Pancreas (tissue), 10 donors: ENCODE results near the gene BAG5. TPM values are rescaled to one million over a fixed set of nuclear protein-coding genes. Genes with fewer than 3 reads are reported as not detected.

Experiments
- ATAC-seq, 4 donors: fragments of 200-7000 bp; cut with Tn5 transposase; one replicate each; pipeline versions ENCODE4 v1.8.0 to v1.9.1; 2020; ENCODE audit warnings: mild to moderate bottlenecking in 4 of 4, moderate library complexity in 4 of 4
- DNase-seq, 6 donors: peaks; one replicate each; pipeline ENCODE4 v3.0.0-alpha.2; 2020
- FAIRE-seq: peaks from 2 replicates; lab custom pipeline; 2012; peaks lifted over from hg19 to GRCh38; lab: Jason Lieb, UNC
- H3K27ac ChIP-seq, 4 donors: fragments of 200-600 bp; sonication (generic); 1 replicate in 3 of 4; 2 replicates in 1 of 4; pipeline versions ENCODE4 v1.5.0 to v1.8.0; 2020
- H3K27me3 ChIP-seq, 4 donors: fragments of 200-600 bp; one replicate each; pipeline ENCODE4 v1.8.0; 2021
- H3K36me3 ChIP-seq, 3 donors: fragments of 200-600 bp; sonication (generic) in 1 of 3; one replicate each; pipeline versions ENCODE4 v1.5.0 to v1.8.0; 2020 to 2021
- H3K4me1 ChIP-seq, 3 donors: fragments of 200-600 bp; one replicate each; pipeline ENCODE4 v1.8.0; 2021
- H3K4me3 ChIP-seq, 4 donors: fragments of 200-600 bp; sonication (generic) in 2 of 4; one replicate each; pipeline versions ENCODE4 v1.5.0 to v1.8.0; 2020 to 2021
- H3K9me3 ChIP-seq, 4 donors: fragments of 200-600 bp; one replicate each; pipeline ENCODE4 v1.8.0; 2021
- CTCF ChIP-seq, 4 donors: fragments of 200-600 bp; sonication (generic) in 3 of 4; IDR thresholded peaks; one replicate each; pipeline versions ENCODE4 v1.5.0 to v1.8.0; 2021; ENCODE audit warnings: antibody characterized with exemption in 4 of 4
- WGBS, 2 donors: extraction: QIAGEN DNeasy Blood & Tissue Kit; methylation state at CpG; one replicate each; pipeline ENCODE4 v1.1.7; 2013; 5-methylcytosine and 5-hydroxymethylcytosine counted together
- intact Hi-C, 3 donors: fragments of 100-400 bp; cut with DNase I; formaldehyde crosslinking; loops; one replicate each; pipeline versions ENCODE4 v1.11.1 to v1.14.2; 2022
- polyA plus RNA-seq, 2 donors: library from polyadenylated mRNA; stranded (reverse); fragments of 200-250 nt; gene quantifications; one replicate each; pipeline ENCODE4 v1.2.3, GENCODE V29; 2013
- total RNA-seq, 6 donors: library from RNA; stranded (reverse); fragmentation: NEBNext Ultra II Directional in 4 of 6; extraction: Animal tissue kit (Norgen Biotek cat#: 25700) in 4 of 6; gene quantifications; one replicate each; pipeline versions ENCODE4 v1.2.1 to v1.2.4, GENCODE V29; 2021 to 2023
- donor health status: healthy with polysubstance abuse.
- donor health status: DM: no; HTN: no; CAD: no; lungs with moderate emphysema.
- donor health status: DM: no; HTN: no; CAD: no.
- donor health status: control.
- donor health status: control.
- donor health status: Bipolar disorder and iron deficiency.
- donor health status: DM: yes; HTN: yes; CAD: no.
- donor health status: DM: no; HTN: no; CAD: no.
- donor health status: DM: no; HTN: no; CAD: no.
- donor health status: DM: yes; HTN: yes; CAD: no.

Gene BAG5
- total and polyA plus RNA-seq, 8 donors, result 3.6 to 13.4 (median 8.8) TPM

DNA sequence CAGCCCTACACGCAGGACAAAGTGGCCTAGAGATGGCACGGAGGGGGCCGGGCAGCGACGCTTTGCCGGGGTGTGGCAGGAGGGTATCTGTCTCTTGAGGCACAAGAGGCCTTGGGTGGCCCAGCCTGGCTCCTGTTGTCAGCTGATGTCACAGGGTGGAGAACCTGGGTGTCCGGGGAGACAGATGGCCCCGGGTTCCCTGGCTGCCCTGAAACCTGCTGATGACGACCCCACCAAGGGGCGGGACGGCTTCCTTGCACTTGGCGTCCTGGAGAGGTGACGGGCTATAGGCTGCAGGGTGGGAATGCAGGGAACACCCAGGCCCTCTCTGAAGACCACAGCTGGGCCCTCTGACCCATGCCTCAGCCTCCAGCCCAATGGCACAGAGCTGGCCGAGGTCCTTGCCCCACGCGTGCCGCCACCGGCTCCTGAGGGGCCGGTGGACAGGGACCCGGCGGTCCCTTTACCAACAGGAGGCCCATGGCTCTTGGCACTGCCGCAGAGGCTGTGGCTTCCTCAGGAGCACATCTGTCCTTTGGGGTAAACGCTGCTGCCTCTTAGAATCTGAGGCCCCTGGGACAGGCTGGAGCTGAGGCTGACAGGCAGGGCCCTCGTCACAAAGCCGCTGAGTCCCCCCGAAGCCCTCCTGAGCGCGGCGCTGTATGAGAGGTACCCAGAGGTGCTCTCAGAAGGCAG, 17.1 kb downstream of the BAG5 start:
- intact Hi-C loops, result loop anchor here in 1 of 3 donors (10.0 kb wide), 1 partner anchor 51 kb away; no protein-coding TSS in a partner anchor
- 85 to 94% methylated on average over 28 to 29 of the region's 29 CpGs for WGBS, 2 donors
- H3K4me1 ChIP-seq, result peaks cover 0 to 8% (median 3%) of the 10 kb centered on the region in 3 donors
- DNase-seq, result peak in 4 of 6 donors; percentile 13 to 75 (median 39)
- no peaks in the 10 kb centered on the region for H3K27me3 ChIP-seq
- H3K4me3 ChIP-seq, result no peak overlapping the region
- TF ChIP-seq CTCF (IDR thresholded peaks at IDR 0.05), result no peak
- no peak for FAIRE-seq
- H3K9me3 ChIP-seq, result no peaks in the 10 kb centered on the region
- no peaks in the 10 kb centered on the region for H3K36me3 ChIP-seq
- ATAC-seq, result no peak
- H3K27ac ChIP-seq, result no peak overlapping the region

DNA sequence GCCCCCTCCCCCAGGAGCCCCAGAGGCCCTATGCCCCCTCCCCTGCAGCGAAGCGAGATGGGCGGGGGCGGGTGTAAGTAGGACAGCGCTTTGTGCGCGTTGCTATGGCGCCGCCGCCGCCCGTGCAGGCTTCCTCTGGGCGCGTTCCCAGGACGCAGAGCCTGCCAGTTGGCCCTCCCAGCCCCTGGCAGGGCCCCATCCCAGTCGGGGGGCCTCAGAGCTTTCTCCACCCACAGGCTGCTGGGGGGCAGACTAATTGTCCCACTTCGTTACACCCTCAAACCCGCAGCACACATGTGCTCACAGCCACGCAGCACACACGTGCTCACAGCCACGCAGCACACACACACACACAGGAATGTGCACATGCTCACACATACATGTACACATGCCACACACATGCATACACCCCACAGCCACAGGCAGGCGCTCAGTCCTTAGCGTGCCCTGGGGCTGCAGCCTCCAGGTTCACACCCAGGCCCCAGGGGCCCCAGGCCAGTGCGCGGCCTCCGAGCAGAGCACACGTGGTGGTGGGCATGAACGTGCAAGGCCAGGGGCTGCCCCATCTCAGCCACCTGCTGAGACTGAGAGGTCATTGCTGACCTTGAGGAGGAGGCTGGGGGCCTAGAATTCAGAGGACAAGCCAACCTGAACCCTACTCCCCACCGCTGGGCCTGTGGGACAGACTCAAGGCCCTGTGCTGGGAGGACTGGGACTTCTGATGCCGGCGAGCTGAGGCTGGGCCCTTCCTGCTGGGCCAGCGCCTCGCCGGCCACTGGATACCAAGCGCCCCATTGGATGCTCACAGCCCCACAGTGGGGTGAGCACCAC, 17.9 kb downstream of the BAG5 start:
- intact Hi-C loops, result loop anchor here in 1 of 3 donors (10.0 kb wide), 1 partner anchor 50 kb away; no protein-coding TSS in a partner anchor
- ATAC-seq, result no peak
- DNase-seq, result peak in 3 of 6 donors; percentile 40 to 66 (median 55)
- no peak for FAIRE-seq
- WGBS, 2 donors, result 75 to 78% methylated on average over 35 of the region's 35 CpGs
- no peaks in the 10 kb centered on the region for H3K27me3 ChIP-seq
- no peak for TF ChIP-seq CTCF (IDR thresholded peaks at IDR 0.05)
- H3K27ac ChIP-seq, result no peak overlapping the region
- peaks cover 0 to 6% (median 0%) of the 10 kb centered on the region in 3 donors for H3K4me1 ChIP-seq
- H3K4me3 ChIP-seq, result no peak overlapping the region
- H3K9me3 ChIP-seq, result no peaks in the 10 kb centered on the region
- H3K36me3 ChIP-seq, result no peaks in the 10 kb centered on the region

DNA sequence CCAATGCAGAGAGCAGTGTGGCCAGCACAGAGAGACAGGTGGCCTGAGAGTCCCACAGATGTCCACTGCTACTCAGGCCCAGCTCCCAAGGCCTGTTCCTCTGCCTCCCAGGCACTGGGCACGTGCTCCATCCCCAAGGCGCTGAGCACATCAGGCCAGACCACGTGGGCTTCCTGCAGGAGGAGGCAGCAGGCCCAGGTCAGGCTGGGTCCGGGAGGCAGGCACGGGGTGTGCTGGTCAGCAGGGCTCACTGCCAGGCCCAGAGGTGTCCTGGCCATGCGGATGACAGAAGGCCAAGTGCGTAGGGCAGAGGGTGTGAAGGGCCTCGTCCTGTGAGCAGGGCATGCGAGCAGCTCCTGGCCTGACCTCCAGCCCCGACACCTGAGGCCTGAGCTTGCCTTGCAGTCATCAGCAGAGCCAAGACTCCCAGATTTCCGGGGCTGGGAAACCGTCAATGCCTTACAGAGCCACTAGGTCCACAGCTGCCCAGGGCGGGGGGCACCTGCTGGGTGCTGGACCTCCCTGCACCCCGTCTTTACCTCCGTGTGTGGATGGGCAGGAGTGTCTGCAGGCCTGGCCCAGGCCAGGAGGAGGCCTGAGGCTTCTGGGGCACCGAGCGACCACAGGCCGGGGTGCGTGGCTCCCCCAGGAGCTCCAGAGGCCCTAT, 18.6 kb downstream of the BAG5 start:
- no peaks in the 10 kb centered on the region for H3K36me3 ChIP-seq
- FAIRE-seq, result no peak
- no peak overlapping the region for H3K27ac ChIP-seq
- no peak overlapping the region for H3K4me3 ChIP-seq
- no peak for TF ChIP-seq CTCF (IDR thresholded peaks at IDR 0.05)
- no peak for ATAC-seq
- intact Hi-C loops, result loop anchor here in 1 of 3 donors (10.0 kb wide), 1 partner anchor 49 kb away; no protein-coding TSS in a partner anchor
- H3K9me3 ChIP-seq, result no peaks in the 10 kb centered on the region
- H3K27me3 ChIP-seq, result no peaks in the 10 kb centered on the region
- no peaks in the 10 kb centered on the region for H3K4me1 ChIP-seq
- WGBS, 2 donors, result 80 to 87% methylated on average over 14 to 19 of the region's 19 CpGs
- peak in 4 of 6 donors; percentile 14 to 83 (median 44) for DNase-seq

DNA sequence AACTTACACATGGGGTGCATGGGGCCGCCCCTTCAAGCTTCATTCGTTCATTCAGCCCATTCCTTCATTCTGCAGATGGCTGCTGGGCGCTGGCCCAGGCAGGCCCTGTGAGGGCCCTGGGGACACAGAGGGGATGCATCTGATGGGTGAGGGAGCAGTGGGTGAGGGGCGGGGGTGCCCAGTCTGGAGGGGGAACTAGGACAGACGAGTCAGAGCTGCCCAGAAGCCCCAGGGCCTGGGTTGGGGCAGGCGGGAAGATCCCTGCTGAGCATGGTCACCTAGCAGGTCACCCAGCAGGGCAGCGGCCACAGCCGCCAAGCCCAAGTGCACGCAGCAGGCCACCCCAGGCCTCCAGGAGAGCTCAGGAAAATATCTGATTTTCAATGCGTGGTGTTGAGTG, 19.3 kb downstream of the BAG5 start:
- no peak overlapping the region for H3K4me3 ChIP-seq

More for the DNA sequence above, 19.3 kb downstream of the BAG5 start:
- Histone ChIP-seq H3K36me3 (no peaks in the 10 kb centered on the region), H3K27me3 (no peaks in the 10 kb centered on the region), H3K9me3 (no peaks in the 10 kb centered on the region), H3K4me1 (peaks cover 0 to 3% (median 0%) of the 10 kb centered on the region in 3 donors), H3K27ac (no peak overlapping the region)
- FAIRE-seq (no peak), ATAC-seq (no peak), DNase-seq (peak in 3 of 6 donors; percentile 23 to 72 (median 41))
- WGBS, 2 donors, result 65 to 73% methylated on average over 7 to 10 of the region's 10 CpGs
- TF ChIP-seq CTCF (IDR thresholded peaks at IDR 0.05), result no peak
- intact Hi-C loops, result loop anchor here in 1 of 3 donors (10.0 kb wide), 1 partner anchor 48 kb away; no protein-coding TSS in a partner anchor
